ENCODE measurements around the gene FOXO3.

- TF ChIP-seq, protein P1, sequence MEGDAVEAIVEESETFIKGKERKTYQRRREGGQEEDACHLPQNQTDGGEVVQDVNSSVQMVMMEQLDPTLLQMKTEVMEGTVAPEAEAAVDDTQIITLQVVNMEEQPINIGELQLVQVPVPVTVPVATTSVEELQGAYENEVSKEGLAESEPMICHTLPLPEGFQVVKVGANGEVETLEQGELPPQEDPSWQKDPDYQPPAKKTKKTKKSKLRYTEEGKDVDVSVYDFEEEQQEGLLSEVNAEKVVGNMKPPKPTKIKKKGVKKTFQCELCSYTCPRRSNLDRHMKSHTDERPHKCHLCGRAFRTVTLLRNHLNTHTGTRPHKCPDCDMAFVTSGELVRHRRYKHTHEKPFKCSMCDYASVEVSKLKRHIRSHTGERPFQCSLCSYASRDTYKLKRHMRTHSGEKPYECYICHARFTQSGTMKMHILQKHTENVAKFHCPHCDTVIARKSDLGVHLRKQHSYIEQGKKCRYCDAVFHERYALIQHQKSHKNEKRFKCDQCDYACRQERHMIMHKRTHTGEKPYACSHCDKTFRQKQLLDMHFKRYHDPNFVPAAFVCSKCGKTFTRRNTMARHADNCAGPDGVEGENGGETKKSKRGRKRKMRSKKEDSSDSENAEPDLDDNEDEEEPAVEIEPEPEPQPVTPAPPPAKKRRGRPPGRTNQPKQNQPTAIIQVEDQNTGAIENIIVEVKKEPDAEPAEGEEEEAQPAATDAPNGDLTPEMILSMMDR (optimal IDR thresholded peaks at IDR 0.05 in 1 of 3, IDR thresholded peaks at IDR 0.05 in 1 of 3, conservative IDR thresholded peaks at IDR 0.05 in 1 of 3; ENCODE audit: extremely low read depth in 1 of 3, insufficient read depth in 2 of 3, low read length in 3 of 3) = no peak
- no peak for TF ChIP-seq EZH2 (IDR thresholded peaks at IDR 0.05; ENCODE audit: low read length)
Observed at GRCh38 chr6:108693430-108694154, 132.9 kb downstream of the FOXO3 start.
